ENCODE data around the gene RPS21.
"Not testable (repeated sequence)": the region's sequence is repeated elsewhere in the genome, so short reads cannot be mapped to it uniquely, and the experiment has no call there.

RPS21 gene

DNA sequence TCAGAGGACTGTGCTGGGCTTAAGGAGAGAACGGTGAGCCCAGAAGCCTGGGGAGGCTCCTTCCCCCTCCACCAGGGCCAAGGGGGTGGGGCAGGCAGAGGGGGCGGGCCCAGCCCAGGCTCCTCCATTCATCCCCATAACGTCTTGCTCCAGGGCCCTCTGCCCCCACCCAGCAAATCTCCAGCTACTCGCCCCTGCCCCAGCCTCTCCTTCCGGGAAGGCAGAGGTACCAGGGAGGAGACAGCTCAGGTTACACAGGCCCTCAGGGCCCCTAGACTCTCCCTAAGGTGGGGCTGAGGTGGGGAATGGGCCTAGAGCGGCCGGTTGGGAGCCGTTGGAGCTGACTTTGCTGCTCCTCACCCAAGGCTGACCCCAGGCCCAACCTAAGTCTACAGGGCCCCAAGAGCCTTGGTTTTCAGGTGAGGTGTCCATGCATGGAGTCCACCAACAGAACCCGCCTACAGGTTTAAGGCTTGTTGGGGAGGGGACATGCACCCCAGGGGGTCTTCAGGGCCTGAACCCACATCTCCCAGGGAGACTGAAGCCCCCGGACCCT, 21.0 kb upstream of the RPS21 start:
- peak in 1 of 2 experiments; percentile 52 for DNase-seq

- DNase-seq: no peak
Measured at GRCh38 chr20:62366370-62367135, 20.4 kb upstream of the RPS21 start.

GRCh38 chr20:62367136-62367632, 19.7 kb upstream of the RPS21 start, which contains the start of gene LAMA5:
Gene LAMA5, minus strand, starts transcription at chr20:62367312. Its CDS starts 67 bp downstream, at chr20:62367245.
- DNase-seq: peak in 1 of 2 experiments; percentile 60

DNA sequence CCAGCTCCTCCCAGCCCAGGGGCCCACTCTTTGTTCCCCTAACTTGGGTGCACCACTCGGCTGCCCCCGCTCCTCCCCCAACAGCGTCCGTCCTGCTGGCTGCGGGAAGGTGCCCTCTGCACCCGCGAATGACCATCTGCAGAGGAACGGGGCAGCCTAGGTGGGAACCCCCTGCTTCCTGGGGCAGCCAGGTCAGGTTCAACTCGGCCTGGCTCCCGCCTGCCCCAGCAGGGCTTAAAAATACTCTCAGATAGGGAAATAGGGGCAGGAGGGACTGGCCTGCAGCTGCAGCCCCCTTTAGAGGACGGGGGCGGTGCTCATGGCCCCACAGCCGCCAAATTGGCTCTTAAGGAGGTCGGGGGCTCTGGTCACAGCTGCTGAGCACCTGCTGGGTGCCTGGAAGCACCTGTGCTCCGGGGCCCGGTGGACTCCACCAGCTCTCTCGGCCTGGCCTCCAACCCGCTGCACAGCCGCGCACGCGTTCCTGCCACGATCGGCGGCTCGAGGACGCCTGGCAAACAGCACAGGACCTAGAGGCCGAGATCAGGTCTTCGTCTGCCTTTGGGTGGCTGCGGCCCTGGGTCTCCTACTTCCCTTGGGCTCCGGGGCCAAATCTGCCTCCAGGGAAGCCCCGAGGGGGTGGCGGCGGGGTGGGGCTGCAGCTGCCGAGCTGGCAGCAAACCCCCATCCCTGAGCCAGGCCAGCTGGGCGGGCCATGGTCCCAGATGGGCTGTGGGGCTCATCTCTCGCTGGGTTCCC, 19.1 kb upstream of the RPS21 start:
- peak; percentile 55 to 91 for DNase-seq

DNA sequence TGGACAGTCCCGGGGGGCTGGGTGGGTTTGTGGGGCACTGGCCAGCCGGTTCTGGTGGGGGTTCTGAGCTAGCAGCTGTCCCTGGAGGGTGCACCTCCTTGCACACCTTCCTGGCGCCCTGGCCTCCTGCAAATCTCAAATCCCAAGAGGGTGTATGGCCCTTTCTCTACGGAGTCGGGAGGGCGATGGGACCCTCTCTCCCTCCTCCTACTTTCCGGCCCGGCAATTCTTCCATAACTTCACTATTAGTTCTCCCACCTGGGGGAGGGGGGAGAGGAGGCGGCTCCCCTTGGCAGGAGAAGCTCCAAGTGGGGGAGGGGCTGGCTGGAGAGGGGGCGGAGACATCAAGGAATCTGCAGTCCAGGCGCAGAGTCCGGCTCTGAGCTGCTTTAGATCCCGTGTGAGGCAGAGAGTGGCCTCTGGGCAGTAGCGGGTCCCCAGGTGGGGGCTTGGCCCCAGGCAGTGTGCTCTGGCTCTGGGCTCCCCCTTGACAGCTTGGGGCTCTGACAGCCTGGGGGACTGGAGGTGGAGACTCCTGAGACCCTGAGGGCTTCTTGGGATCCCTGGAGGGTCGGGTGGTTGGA, 18.4 kb upstream of the RPS21 start:
- DNase-seq: no peak

DNA sequence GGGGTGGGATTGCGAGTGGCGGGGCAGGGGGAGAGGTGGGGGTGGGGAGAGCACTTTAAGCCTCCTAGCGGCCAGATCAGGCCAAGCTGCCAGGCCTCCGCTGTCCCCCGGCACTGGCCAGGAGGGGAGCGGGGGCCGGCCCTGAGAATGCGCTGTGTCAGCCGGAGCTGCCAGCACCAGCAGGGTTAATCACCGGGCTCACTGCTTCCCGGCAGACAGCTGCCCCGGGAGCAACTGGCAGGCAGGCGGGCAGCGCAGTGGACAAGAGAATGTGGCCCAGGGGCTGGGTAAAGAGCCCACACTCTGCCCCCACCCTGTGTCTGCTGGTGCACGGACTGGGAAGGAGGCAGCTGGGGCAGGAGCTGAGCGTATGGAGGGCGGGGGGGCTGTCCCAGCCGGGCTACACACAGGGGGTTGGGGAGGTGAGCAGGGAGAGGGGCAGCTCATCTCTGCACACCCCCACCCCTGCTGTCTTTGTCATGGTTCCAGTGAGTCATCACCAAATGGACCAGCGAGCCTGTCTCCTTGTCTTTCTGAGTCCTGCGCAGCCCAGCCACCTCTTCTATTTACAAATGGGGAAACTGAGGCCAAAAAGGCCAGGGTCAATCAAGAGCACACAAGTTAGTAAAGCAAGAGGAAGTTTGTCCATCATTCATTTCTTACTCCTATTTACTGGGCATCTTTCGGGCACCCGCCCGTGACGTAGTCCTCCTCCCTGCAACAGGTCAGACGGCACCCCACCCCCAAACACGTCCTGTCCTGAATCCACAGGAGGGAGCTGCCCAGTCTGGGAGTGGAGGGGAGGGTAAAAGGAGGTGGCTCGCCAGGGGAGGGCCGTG, 17.7 kb upstream of the RPS21 start:
- no peak for DNase-seq

DNA sequence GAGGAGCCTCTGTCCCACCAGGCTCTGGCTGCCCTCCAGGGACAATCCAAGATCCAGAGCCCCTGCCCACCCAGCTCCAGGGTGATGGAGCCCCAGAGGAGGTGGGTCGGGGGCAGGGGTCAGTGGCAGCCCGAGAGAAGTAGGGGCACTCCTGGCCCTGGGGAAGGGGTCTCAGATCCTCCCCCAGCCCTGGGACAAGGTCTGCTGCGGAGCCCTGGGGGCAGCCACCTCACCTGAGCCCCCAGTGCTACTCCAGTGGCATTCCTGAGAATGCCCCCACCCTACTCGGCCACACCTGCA, 17.1 kb upstream of the RPS21 start:
- no peak for DNase-seq

GRCh38 chr20:62370115-62370806, 16.6 kb upstream of the RPS21 start:
- DNase-seq: no peak

GRCh38 chr20:62370807-62371587, 15.9 kb upstream of the RPS21 start:
- no peak for DNase-seq

GRCh38 chr20:62371588-62372041, 15.3 kb upstream of the RPS21 start:
- no peak for DNase-seq

GRCh38 chr20:62372042-62372993, 14.6 kb upstream of the RPS21 start:
- no peak for DNase-seq

GRCh38 chr20:62373631-62374179, 13.2 kb upstream of the RPS21 start:
- DNase-seq: not testable (repeated sequence)

GRCh38 chr20:62374331-62375152, 12.4 kb upstream of the RPS21 start:
- no peak for DNase-seq

DNA sequence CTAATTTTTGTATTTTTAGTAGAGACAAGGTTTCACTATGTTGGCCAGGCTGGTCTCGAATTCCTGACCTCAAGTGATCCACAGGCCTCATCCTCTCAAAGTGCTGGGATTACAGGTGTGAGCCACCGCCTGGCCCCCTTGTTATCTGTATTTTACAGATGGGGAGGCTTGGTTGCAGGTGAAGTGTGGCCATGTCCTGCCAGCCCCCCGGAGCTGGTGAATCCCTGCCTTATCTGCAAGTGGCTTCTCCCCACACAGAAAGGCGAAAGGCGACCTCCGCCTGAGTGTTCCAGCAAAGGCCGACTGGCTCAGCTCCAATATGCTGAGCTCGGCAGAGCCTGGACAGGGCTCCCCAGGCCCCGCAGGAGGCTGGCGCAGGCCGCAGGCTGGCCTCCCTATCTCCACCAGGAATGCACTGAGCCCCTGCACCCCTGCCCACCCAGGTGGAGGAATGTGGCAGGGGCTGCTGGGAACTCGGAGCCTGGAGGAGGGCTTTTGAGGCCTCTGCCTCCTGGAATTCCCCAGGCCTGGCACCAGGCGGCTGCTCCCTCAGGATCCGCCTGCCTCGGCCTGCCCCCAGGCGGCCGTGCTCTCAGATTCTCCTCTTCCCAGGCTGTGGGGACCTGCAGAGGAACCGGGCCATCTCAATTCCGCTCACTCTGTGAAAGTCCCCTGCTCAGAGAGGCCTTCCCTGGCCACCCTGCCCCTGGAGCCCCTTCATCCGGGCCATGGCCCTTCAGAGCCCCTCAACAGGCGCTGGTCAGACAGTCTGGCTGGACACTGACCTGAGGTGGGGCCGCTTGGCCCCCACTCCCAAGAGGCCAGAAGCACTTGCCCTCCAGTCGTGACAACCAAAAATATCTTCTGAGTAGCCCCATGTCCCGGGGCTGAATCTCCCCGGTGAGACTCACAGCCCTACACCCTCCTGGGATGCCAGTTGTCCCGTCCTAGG, 10.5 kb upstream of the RPS21 start:
- DNase-seq: peak in 1 of 2 experiments; percentile 41

GRCh38 chr20:62377064-62377461, 9.8 kb upstream of the RPS21 start:
- no peak for DNase-seq

GRCh38 chr20:62377615-62378178, 9.2 kb upstream of the RPS21 start:
- DNase-seq: peak; percentile 33 to 87

DNA sequence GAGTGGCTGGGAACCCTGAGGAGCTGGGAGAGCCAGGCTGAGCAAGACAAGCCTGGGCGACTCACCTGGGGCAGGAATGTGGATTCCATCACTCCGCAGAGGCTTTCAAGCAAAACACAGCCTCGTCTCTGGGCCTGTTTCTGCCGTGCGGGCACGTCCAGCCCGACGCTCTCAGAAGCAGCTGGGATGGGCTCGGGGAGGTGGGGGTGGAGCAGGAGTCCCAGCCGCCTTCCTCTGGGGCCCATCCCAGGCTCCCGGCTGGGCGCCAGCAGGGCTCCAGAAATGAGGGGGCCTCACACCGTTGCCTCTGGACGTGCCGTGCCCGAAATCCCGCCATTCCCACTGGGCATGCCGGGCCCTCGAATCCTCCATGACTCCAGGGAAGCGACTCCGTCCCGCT, 8.7 kb upstream of the RPS21 start:
- no peak for DNase-seq

All from NCI-H446 (cell line).